GM19467 (cell line): Measurements from ENCODE around the gene F12.
"Not testable (repeated sequence)": the region's sequence is repeated elsewhere in the genome, so short reads cannot be mapped to it uniquely, and the experiment has no call there.

Source experiments
- ATAC-seq: cut with Tn5 transposase; IDR thresholded peaks from one replicate; pipeline ENCODE4 v1.9.1; 2021; ENCODE audit warnings: mild to moderate bottlenecking, moderate library complexity; ENCODE audit not compliant: unreplicated experiment

The F12 gene

GRCh38 chr5:177370488-177371119, 38.8 kb downstream of the F12 start:
- ATAC-seq: no peak

GRCh38 chr5:177369645-177370440, 39.5 kb downstream of the F12 start:
- no peak for ATAC-seq

- no peak for ATAC-seq
These were observed 40.3 kb downstream of the F12 start for GRCh38 chr5:177368869-177369644.

GRCh38 chr5:177367981-177368868, 41.1 kb downstream of the F12 start:
- ATAC-seq: no peak

- ATAC-seq: no peak
These were observed 42.0 kb downstream of the F12 start for GRCh38 chr5:177367323-177367848.

GRCh38 chr5:177366528-177367322, 42.6 kb downstream of the F12 start:
- ATAC-seq: no peak

- no peak for ATAC-seq
These were observed 43.4 kb downstream of the F12 start for GRCh38 chr5:177365845-177366527.

- ATAC-seq: no peak
These were observed 45.0 kb downstream of the F12 start for GRCh38 chr5:177364159-177364962.

GRCh38 chr5:177363565-177363964, 45.8 kb downstream of the F12 start:
- no peak for ATAC-seq

- no peak for ATAC-seq
These were observed 46.5 kb downstream of the F12 start for GRCh38 chr5:177362610-177363507.

- ATAC-seq: no peak
These were observed 47.1 kb downstream of the F12 start for GRCh38 chr5:177362292-177362609.

- no peak for ATAC-seq
These were observed 47.7 kb downstream of the F12 start for GRCh38 chr5:177361418-177362291.

- not testable (repeated sequence) for ATAC-seq
These were observed 48.6 kb downstream of the F12 start for GRCh38 chr5:177360740-177361139.

- ATAC-seq: no peak
These were observed 49.5 kb downstream of the F12 start for GRCh38 chr5:177359860-177360259.

GRCh38 chr5:177359451-177359851, 49.9 kb downstream of the F12 start:
- no peak for ATAC-seq

GRCh38 chr5:177358370-177358819, 51.0 kb downstream of the F12 start:
- no peak for ATAC-seq
